Activated CD4-positive, alpha-beta memory T cell treated with anti-CD3 and anti-CD28 coated beads for 36 hours (primary cell): ENCODE data around the gene TEAD3. TPM values are rescaled to one million over a fixed set of nuclear protein-coding genes. Genes with fewer than 3 reads are reported as not detected.
A peak's percentile ranks its signal among the peaks of the same experiment; 100 is the strongest.

Experiments
- CTCF ChIA-PET: fragments of 350-600 bp; sonication (Branson Sonifier 250); formaldehyde crosslinking; loops from one replicate; lab custom pipeline; 2021; ENCODE audit warnings: antibody characterized with exemption, inconsistent platforms; lab: Charles Lee
- POLR2A ChIA-PET: fragments of 350-600 bp; sonication (Branson Sonifier 250); formaldehyde crosslinking; loops from one replicate; lab custom pipeline; 2021; ENCODE audit warnings: antibody characterized with exemption; lab: Charles Lee
- DNase-seq: peaks from one replicate; pipeline ENCODE4 v3.0.0-alpha.2; 2020
- H3K27ac Mint-ChIP-seq: one replicate; pipeline ENCODE4 v1.8.0; 2021; ENCODE audit warnings: mixed read lengths
- H3K27me3 Mint-ChIP-seq: one replicate; pipeline ENCODE4 v1.8.0; 2021; ENCODE audit warnings: mixed read lengths
- H3K36me3 Mint-ChIP-seq: one replicate; pipeline ENCODE4 v1.8.0; 2021; ENCODE audit warnings: mixed read lengths
- H3K4me1 Mint-ChIP-seq: one replicate; pipeline ENCODE4 v1.8.0; 2021; ENCODE audit warnings: low read depth, mixed read lengths
- H3K4me3 Mint-ChIP-seq: one replicate; pipeline ENCODE4 v1.8.0; 2021; ENCODE audit warnings: mild to moderate bottlenecking, mixed read lengths
- H3K9me3 Mint-ChIP-seq: one replicate; pipeline ENCODE4 v1.8.0; 2021; ENCODE audit warnings: mixed read lengths
- intact Hi-C: fragments of 100-400 bp; cut with micrococcal nuclease; formaldehyde crosslinking; loops from one replicate; pipeline ENCODE4 v1.15.1; 2023
- total RNA-seq, 2 experiments: library from RNA; stranded (reverse); gene quantifications; one replicate each; pipeline ENCODE4 v1.2.3, GENCODE V29; 2021

Gene TEAD3
- total RNA-seq, 2 experiments from 2014 or later, result 1.8 to 2.2 TPM

- H3K27ac Mint-ChIP-seq, result peak overlapping the region; percentile 97
- peaks cover 51% of the 10 kb centered on the region for H3K36me3 Mint-ChIP-seq
- intact Hi-C loops, result no loop called here
- H3K4me1 Mint-ChIP-seq, result peaks cover 36% of the 10 kb centered on the region
- no peaks in the 10 kb centered on the region for H3K9me3 Mint-ChIP-seq
- CTCF ChIA-PET, result interaction anchor here (1.3 to 10.0 kb wide), 2 partner anchors 21 to 177 kb away, joined by 3 to 83 read pairs; partner anchors contain the start of gene FANCE
- DNase-seq, result no peak
- POLR2A ChIA-PET, result interaction anchor here (0.7 to 1.8 kb wide), 7 partner anchors 18 to 173 kb away, joined by 3 to 7 read pairs (median 4); partner anchors contain the start of gene FANCE
- peak overlapping the region; percentile 95 for H3K4me3 Mint-ChIP-seq
- no peaks in the 10 kb centered on the region for H3K27me3 Mint-ChIP-seq
These were observed 25.0 kb downstream of the TEAD3 start for GRCh38 chr6:35471836-35472345.

GRCh38 chr6:35470663-35471120 lies 26.2 kb downstream of the TEAD3 start:
- H3K9me3 Mint-ChIP-seq, result no peaks in the 10 kb centered on the region
- ChIA-PET CTCF (interaction anchor here (1.3 to 10.0 kb wide), 2 partner anchors 19 to 175 kb away, joined by 3 to 83 read pairs; partner anchors contain the start of gene FANCE), POLR2A (interaction anchor here (0.6 to 1.8 kb wide), 6 partner anchors 9 to 1912 kb away, joined by 3 to 5 read pairs (median 3); partner anchors contain the start of gene DEF6)
- DNase-seq, result no peak
- H3K4me1 Mint-ChIP-seq, result peaks cover 36% of the 10 kb centered on the region
- peak overlapping the region; percentile 97 for H3K27ac Mint-ChIP-seq
- peaks cover 52% of the 10 kb centered on the region for H3K36me3 Mint-ChIP-seq
- intact Hi-C loops, result no loop called here
- peak overlapping the region; percentile 95 for H3K4me3 Mint-ChIP-seq
- H3K27me3 Mint-ChIP-seq, result no peaks in the 10 kb centered on the region

- peak overlapping the region; percentile 97 for H3K27ac Mint-ChIP-seq
- ChIA-PET POLR2A (interaction anchor here (0.6 to 2.4 kb wide), 7 partner anchors 9 to 172 kb away, joined by 3 to 8 read pairs (median 5); partner anchors contain the start of genes DEF6 and TEAD3), CTCF (interaction anchor here (2.1 to 10.0 kb wide), 2 partner anchors 12 to 19 kb away, joined by 4 to 83 read pairs; partner anchors contain the start of gene FANCE)
- H3K4me3 Mint-ChIP-seq, result peak overlapping the region; percentile 95
- peaks cover 36% of the 10 kb centered on the region for H3K4me1 Mint-ChIP-seq
- no peaks in the 10 kb centered on the region for H3K27me3 Mint-ChIP-seq
- H3K9me3 Mint-ChIP-seq, result no peaks in the 10 kb centered on the region
- no peak for DNase-seq
- intact Hi-C loops, result loop anchor here (2.0 kb wide), 1 partner anchor 137 kb away; no protein-coding TSS in a partner anchor
- peaks cover 52% of the 10 kb centered on the region for H3K36me3 Mint-ChIP-seq
These were observed 26.9 kb downstream of the TEAD3 start for GRCh38 chr6:35469751-35470662.

- Mint-ChIP-seq H3K4me3 (peak overlapping the region; percentile 95), H3K27ac (peak overlapping the region; percentile 97), H3K36me3 (peaks cover 52% of the 10 kb centered on the region), H3K9me3 (no peaks in the 10 kb centered on the region), H3K27me3 (no peaks in the 10 kb centered on the region), H3K4me1 (peaks cover 36% of the 10 kb centered on the region)
- ChIA-PET CTCF (interaction anchor here (1.0 to 10.0 kb wide), 9 partner anchors 9 to 214 kb away, joined by 3 to 83 read pairs (median 7); partner anchors contain the start of genes DEF6, FANCE and PPARD), POLR2A (interaction anchor here (0.6 to 2.4 kb wide), 8 partner anchors 14 to 171 kb away, joined by 3 to 8 read pairs (median 5); partner anchors contain the start of genes DEF6, FANCE, PPARD and TEAD3)
- intact Hi-C loops, result loop anchor here (1.0 to 2.0 kb wide), 6 partner anchors 17 to 262 kb away; partner anchors contain the start of genes DEF6, FANCE and PPARD
- no peak for DNase-seq
These were observed 27.7 kb downstream of the TEAD3 start for GRCh38 chr6:35468980-35469750.

GRCh38 chr6:35468181-35468979 lies 28.5 kb downstream of the TEAD3 start, which contains the start of gene RPL10A:
Gene RPL10A, plus strand, starts transcription at chr6:35468401. Its CDS starts 34 bp downstream, at chr6:35468435.
- ChIA-PET CTCF (interaction anchor here (0.8 to 10.0 kb wide), 19 partner anchors 10 to 213 kb away, joined by 3 to 83 read pairs (median 4); partner anchors contain the start of genes DEF6, FANCE and PPARD), POLR2A (interaction anchor here (0.6 to 2.4 kb wide), 13 partner anchors 14 to 171 kb away, joined by 3 to 8 read pairs (median 4); partner anchors contain the start of genes DEF6, FANCE, PPARD and TEAD3)
- intact Hi-C loops, result loop anchor here (1.0 to 2.0 kb wide), 6 partner anchors 16 to 263 kb away; partner anchors contain the start of genes DEF6, FANCE and PPARD
- peak within 1 kb of the TSS; percentile 95 for H3K4me3 Mint-ChIP-seq
- H3K9me3 Mint-ChIP-seq, result no peaks in the 10 kb centered on the region
- no peaks in the 10 kb centered on the region for H3K27me3 Mint-ChIP-seq
- peaks cover 36% of the 10 kb centered on the region for H3K4me1 Mint-ChIP-seq
- H3K36me3 Mint-ChIP-seq, result peaks cover 54% of the 10 kb centered on the region
- H3K27ac Mint-ChIP-seq, result peak within 1 kb of the TSS; percentile 97
- DNase-seq, result peak; percentile 97

- H3K4me1 Mint-ChIP-seq, result peaks cover 17% of the 10 kb centered on the region
- H3K9me3 Mint-ChIP-seq, result no peaks in the 10 kb centered on the region
- intact Hi-C loops, result no loop called here
- peaks cover 43% of the 10 kb centered on the region for H3K36me3 Mint-ChIP-seq
- no peaks in the 10 kb centered on the region for H3K27me3 Mint-ChIP-seq
- ChIA-PET POLR2A (no interaction called here), CTCF (interaction anchor here (2.5 to 10.0 kb wide), 4 partner anchors 14 to 172 kb away, joined by 14 to 83 read pairs (median 38); partner anchors contain the start of genes DEF6, FANCE and PPARD)
- H3K27ac Mint-ChIP-seq, result no peak overlapping the region
- no peak for DNase-seq
- H3K4me3 Mint-ChIP-seq, result no peak overlapping the region
These were observed 31.2 kb downstream of the TEAD3 start for GRCh38 chr6:35465646-35466045.

- intact Hi-C loops, result no loop called here
- Mint-ChIP-seq H3K4me3 (no peak overlapping the region), H3K36me3 (peaks cover 33% of the 10 kb centered on the region), H3K27me3 (no peaks in the 10 kb centered on the region), H3K4me1 (peaks cover 7% of the 10 kb centered on the region), H3K9me3 (no peaks in the 10 kb centered on the region), H3K27ac (no peak overlapping the region)
- ChIA-PET POLR2A (no interaction called here), CTCF (interaction anchor here (0.8 to 10.0 kb wide), 2 partner anchors 12 to 122 kb away, joined by 3 to 83 read pairs; partner anchors contain the start of gene FANCE)
- DNase-seq, result no peak
These were observed 33.6 kb downstream of the TEAD3 start for GRCh38 chr6:35463292-35463691.

- Mint-ChIP-seq H3K27ac (no peak overlapping the region), H3K27me3 (no peaks in the 10 kb centered on the region), H3K36me3 (peaks cover 38% of the 10 kb centered on the region), H3K9me3 (no peaks in the 10 kb centered on the region), H3K4me1 (no peaks in the 10 kb centered on the region), H3K4me3 (no peak overlapping the region)
- ChIA-PET POLR2A (interaction anchor here (0.5 kb wide), 1 partner anchor 9 kb away, joined by 5 read pairs; no protein-coding TSS in a partner anchor), CTCF (interaction anchor here (1.0 kb wide), 1 partner anchor 12 kb away, joined by 3 read pairs; no protein-coding TSS in a partner anchor)
- intact Hi-C loops, result no loop called here
- no peak for DNase-seq
These were observed 35.6 kb downstream of the TEAD3 start for GRCh38 chr6:35461270-35461669.

GRCh38 chr6:35457907-35458306 lies 39.0 kb downstream of the TEAD3 start:
- H3K4me3 Mint-ChIP-seq, result no peak overlapping the region
- H3K27me3 Mint-ChIP-seq, result no peaks in the 10 kb centered on the region
- no peak for DNase-seq
- intact Hi-C loops, result no loop called here
- peaks cover 20% of the 10 kb centered on the region for H3K4me1 Mint-ChIP-seq
- H3K27ac Mint-ChIP-seq, result no peak overlapping the region
- peaks cover 44% of the 10 kb centered on the region for H3K36me3 Mint-ChIP-seq
- ChIA-PET CTCF (interaction anchor here (1.1 to 1.2 kb wide), 2 partner anchors 9 to 10 kb away, joined by 3 to 4 read pairs; partner anchors contain the start of gene RPL10A), POLR2A (interaction anchor here (0.6 to 1.0 kb wide), 2 partner anchors 9 to 10 kb away, joined by 3 read pairs; no protein-coding TSS in a partner anchor)
- no peaks in the 10 kb centered on the region for H3K9me3 Mint-ChIP-seq
